ENCODE results near the gene EGLN2.

- no peak for TF ChIP-seq MYC (IDR thresholded peaks at IDR 0.05; ENCODE audit: low read depth, low read length)
- TF ChIP-seq POLR2A (IDR thresholded peaks at IDR 0.05; ENCODE audit: low read depth, low read length), result no peak
- TF ChIP-seq EZH2 (IDR thresholded peaks at IDR 0.05; ENCODE audit: borderline replicate concordance, low read depth, low read length, severe bottlenecking), result no peak
- TF ChIP-seq, protein P1, sequence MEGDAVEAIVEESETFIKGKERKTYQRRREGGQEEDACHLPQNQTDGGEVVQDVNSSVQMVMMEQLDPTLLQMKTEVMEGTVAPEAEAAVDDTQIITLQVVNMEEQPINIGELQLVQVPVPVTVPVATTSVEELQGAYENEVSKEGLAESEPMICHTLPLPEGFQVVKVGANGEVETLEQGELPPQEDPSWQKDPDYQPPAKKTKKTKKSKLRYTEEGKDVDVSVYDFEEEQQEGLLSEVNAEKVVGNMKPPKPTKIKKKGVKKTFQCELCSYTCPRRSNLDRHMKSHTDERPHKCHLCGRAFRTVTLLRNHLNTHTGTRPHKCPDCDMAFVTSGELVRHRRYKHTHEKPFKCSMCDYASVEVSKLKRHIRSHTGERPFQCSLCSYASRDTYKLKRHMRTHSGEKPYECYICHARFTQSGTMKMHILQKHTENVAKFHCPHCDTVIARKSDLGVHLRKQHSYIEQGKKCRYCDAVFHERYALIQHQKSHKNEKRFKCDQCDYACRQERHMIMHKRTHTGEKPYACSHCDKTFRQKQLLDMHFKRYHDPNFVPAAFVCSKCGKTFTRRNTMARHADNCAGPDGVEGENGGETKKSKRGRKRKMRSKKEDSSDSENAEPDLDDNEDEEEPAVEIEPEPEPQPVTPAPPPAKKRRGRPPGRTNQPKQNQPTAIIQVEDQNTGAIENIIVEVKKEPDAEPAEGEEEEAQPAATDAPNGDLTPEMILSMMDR (IDR thresholded peaks at IDR 0.05; ENCODE audit: extremely low read depth in 1 of 2, insufficient read depth in 1 of 2, low read depth in 1 of 2, low read length in 2 of 2), result peak; percentile 12 to 32
These were observed 868 bp upstream of the EGLN2 start for GRCh38 chr19:40797963-40798682.

Data from endothelial cell of umbilical vein (primary cell).